ENCODE data around the gene SIL1. TPM values are rescaled to one million over a fixed set of nuclear protein-coding genes. Genes with fewer than 3 reads are reported as not detected.
A peak's percentile ranks its signal among the peaks of the same experiment; 100 is the strongest.

The SIL1 gene
- total RNA-seq, 1 donor from 2014 or later, result 29.9 TPM

DNA sequence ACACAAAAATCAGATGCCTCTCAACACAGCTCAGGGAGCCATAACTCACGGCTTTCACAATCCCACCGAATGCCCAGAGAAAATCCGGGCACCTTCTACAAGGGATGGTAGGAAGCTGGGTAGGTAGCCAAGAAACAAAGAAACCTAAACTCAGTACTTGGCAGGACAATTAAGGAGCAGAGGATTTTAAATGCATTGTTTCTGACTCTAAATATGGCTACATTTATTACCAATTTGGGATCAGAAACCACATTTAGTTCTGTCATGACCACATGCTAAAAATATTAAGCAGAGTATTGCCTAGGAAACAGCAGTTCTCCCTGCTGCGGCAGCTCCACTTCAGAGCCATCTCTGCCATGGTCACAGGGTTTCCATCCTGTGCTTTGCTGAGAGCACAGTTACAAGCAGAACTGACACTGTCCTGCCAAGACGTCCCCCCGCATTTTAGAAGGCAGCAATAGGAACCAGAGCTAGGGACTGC is 57.5 kb downstream of the SIL1 start:
- Histone ChIP-seq H3K36me3 (ENCODE audit: control insufficient read depth, insufficient read depth, low read length) (no peaks in the 10 kb centered on the region), H3K27me3 (ENCODE audit: control insufficient read depth, insufficient read depth, low read length) (no peaks in the 10 kb centered on the region), H3K4me3 (ENCODE audit: low read depth, low read length) (no peak overlapping the region)
- no peak for DNase-seq (ENCODE audit: low read depth)
- TF ChIP-seq, protein P1, sequence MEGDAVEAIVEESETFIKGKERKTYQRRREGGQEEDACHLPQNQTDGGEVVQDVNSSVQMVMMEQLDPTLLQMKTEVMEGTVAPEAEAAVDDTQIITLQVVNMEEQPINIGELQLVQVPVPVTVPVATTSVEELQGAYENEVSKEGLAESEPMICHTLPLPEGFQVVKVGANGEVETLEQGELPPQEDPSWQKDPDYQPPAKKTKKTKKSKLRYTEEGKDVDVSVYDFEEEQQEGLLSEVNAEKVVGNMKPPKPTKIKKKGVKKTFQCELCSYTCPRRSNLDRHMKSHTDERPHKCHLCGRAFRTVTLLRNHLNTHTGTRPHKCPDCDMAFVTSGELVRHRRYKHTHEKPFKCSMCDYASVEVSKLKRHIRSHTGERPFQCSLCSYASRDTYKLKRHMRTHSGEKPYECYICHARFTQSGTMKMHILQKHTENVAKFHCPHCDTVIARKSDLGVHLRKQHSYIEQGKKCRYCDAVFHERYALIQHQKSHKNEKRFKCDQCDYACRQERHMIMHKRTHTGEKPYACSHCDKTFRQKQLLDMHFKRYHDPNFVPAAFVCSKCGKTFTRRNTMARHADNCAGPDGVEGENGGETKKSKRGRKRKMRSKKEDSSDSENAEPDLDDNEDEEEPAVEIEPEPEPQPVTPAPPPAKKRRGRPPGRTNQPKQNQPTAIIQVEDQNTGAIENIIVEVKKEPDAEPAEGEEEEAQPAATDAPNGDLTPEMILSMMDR (IDR thresholded peaks at IDR 0.05; ENCODE audit: insufficient read depth, low read length, poor library complexity, severe bottlenecking), result no peak

DNA sequence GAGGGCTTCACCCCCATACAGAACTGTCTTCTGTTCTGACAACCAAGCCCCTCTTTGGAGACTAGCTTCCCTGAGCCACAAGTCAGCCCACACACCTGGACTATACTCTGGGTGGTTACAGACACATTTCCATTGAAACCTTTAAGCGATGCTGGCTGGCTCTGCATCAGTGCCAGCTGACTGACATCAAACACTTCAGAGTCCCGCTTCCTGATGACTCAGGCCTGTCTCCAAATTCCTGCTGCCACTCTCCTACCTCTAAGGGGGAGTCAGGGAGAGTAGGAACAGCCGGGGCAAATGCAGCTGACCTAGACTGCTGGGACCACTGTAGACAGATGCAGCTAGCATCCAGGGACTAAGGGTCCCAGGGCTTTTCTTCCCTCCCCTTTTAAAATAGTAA is 59.4 kb downstream of the SIL1 start:
- Histone ChIP-seq H3K4me3 (ENCODE audit: low read depth, low read length) (no peak overlapping the region), H3K36me3 (ENCODE audit: control insufficient read depth, insufficient read depth, low read length) (no peaks in the 10 kb centered on the region), H3K27me3 (ENCODE audit: control insufficient read depth, insufficient read depth, low read length) (no peaks in the 10 kb centered on the region)
- peak; percentile 45 for DNase-seq (ENCODE audit: low read depth)
- TF ChIP-seq, protein P1 (IDR thresholded peaks at IDR 0.05; ENCODE audit: insufficient read depth, low read length, poor library complexity, severe bottlenecking), result no peak

DNA sequence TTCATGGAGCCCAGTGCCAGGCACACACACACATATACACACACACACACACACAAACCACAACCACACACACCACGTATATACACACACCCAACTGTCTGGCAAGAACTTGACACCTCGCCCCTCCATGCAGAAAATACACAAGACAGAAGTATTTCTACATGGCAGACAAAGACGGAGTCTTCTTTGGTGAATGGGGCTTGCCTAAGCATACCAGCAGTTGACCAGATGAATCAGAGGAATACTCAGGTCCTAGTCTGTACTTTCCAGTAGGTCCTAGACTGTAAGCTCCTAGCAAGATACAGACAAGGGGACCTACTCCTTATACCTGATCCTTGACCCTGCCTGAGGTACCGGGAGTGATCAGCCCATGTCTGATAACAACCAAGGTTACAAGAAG is 60.1 kb downstream of the SIL1 start:
- no peak for DNase-seq (ENCODE audit: low read depth)
- TF ChIP-seq, protein P1 (IDR thresholded peaks at IDR 0.05; ENCODE audit: insufficient read depth, low read length, poor library complexity, severe bottlenecking), result no peak

DNA sequence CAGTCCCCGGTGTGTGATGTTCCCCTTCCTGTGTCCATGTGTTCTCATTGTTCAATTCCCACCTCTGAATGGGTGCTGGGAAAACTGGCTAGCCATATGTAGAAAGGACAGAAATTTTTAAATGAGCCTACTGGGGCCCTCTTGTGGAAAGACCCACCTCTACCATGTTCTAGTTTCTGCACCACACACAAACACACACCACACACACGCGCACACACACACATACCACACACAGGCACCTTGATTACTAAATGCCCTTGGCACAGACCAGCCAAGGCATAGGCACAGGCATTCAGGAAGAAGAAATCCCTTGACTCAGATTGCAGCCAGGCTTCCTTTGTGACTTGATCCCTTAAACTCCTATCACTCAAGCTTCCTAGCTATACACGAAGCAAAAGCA is 60.5 kb downstream of the SIL1 start:
- H3K4me3 ChIP-seq (ENCODE audit: low read depth, low read length), result no peak overlapping the region
- H3K27me3 ChIP-seq (ENCODE audit: control insufficient read depth, insufficient read depth, low read length), result no peaks in the 10 kb centered on the region
- H3K36me3 ChIP-seq (ENCODE audit: control insufficient read depth, insufficient read depth, low read length), result no peaks in the 10 kb centered on the region
- TF ChIP-seq, protein P1 (IDR thresholded peaks at IDR 0.05; ENCODE audit: insufficient read depth, low read length, poor library complexity, severe bottlenecking), result peak; percentile 16
- no peak for DNase-seq (ENCODE audit: low read depth)

More for the DNA sequence above, 60.1 kb downstream of the SIL1 start:
- Histone ChIP-seq H3K27me3 (ENCODE audit: control insufficient read depth, insufficient read depth, low read length) (no peaks in the 10 kb centered on the region), H3K4me3 (ENCODE audit: low read depth, low read length) (no peak overlapping the region), H3K36me3 (ENCODE audit: control insufficient read depth, insufficient read depth, low read length) (no peaks in the 10 kb centered on the region)

DNA sequence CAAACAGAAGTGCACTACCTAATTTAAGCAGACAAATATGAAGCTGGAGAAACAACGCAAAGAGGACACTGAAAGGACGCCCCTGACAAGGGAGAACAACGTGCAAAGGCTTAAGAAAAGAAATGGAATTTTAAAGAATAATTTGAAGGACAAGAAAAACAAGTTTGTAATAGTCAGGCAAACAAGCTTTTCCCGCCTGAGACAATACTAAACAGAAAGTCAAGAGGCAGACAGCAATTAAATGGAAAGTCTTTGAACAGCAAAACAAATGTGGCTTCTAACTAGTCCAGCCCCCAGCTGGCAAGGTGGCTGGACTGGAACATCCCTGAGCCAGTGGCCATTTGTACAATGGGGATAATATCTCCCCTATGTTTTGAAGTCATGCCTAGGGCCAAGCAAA is 63.3 kb downstream of the SIL1 start:
- no peak for DNase-seq (ENCODE audit: low read depth)
- Histone ChIP-seq H3K27me3 (ENCODE audit: control insufficient read depth, insufficient read depth, low read length) (no peaks in the 10 kb centered on the region), H3K36me3 (ENCODE audit: control insufficient read depth, insufficient read depth, low read length) (no peaks in the 10 kb centered on the region), H3K4me3 (ENCODE audit: low read depth, low read length) (no peak overlapping the region)
- TF ChIP-seq, protein P1 (IDR thresholded peaks at IDR 0.05; ENCODE audit: insufficient read depth, low read length, poor library complexity, severe bottlenecking), result no peak

DNA sequence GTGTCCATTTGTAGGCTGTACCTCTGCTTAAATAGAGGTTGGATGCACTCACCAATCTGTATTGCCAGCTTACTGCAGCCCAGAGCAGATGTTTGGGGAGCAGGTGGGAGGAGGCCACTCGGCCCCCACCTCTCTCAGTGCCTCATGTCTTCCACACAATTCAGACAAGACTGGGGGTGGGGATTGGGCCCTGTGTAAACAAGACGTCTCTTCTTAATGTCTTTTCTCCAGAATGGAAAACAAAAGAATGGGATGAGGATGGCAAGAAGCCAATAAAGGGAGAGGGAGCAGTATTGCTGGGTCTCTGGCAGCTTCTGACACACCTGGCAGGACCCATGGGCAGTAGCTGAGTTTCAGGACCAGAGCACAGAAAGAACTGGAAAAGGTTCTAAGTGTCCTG is 64.9 kb downstream of the SIL1 start:
- no peaks in the 10 kb centered on the region for H3K27me3 ChIP-seq (ENCODE audit: control insufficient read depth, insufficient read depth, low read length)
- H3K36me3 ChIP-seq (ENCODE audit: control insufficient read depth, insufficient read depth, low read length), result no peaks in the 10 kb centered on the region
- no peak for DNase-seq (ENCODE audit: low read depth)
- TF ChIP-seq, protein P1 (IDR thresholded peaks at IDR 0.05; ENCODE audit: insufficient read depth, low read length, poor library complexity, severe bottlenecking), result no peak
- no peak overlapping the region for H3K4me3 ChIP-seq (ENCODE audit: low read depth, low read length)
